Measurements from ENCODE around the gene CALML4. TPM values are rescaled to one million over a fixed set of nuclear protein-coding genes. Genes with fewer than 3 reads are reported as not detected.

Gene CALML4
- total and polyA plus RNA-seq, 2 donors (not counting 3 experiments of a cell fraction or from before 2014, with no cell fraction given), result 2.6 to 10.1 TPM

DNA sequence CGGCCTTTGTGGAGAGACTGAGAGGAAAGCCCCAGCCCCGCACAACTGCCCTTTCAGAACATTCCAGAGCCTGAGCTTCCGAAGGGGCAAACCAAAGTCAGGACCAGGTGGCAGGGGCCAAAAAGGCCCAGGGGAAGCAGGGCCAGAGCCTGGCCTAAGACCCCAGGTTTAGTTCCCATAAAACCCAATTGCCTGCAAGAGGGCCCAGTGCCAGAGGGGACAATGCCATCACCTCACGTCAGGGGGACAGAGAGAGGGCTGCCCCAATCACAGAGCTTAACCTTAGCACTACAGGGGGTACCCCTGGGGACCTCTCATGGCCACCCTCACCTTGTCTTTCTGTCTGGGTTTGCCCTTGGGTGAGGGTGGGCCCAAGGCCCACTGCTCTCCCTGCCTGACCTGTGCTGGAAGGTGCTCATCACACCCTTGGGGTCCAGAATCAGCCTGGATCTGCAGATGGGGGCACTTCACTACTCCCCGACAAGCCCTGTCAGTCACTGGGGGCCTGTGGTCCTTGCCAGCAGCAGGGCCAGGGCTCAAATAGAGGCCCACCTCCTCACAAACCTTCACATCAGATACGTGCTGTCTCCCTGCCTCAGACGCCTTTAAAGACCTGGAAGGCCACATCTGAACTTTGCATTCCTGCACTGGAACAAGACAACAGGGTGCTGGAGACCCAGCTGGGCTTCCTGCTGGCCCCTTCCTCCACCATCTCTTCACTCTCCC lies 3.8 kb downstream of the CALML4 start:
- no peak overlapping the region for H3K4me2 ChIP-seq (ENCODE audit: insufficient read depth, low read length)
- intact Hi-C loops (cut with micrococcal nuclease) (no loop called here), dilution Hi-C loops (cut with MboI; ENCODE audit: extremely low pct_ligation_motif_present, low sequenced_read_pairs) (no loop called here)
- no peaks in the 10 kb centered on the region for H3K27me3 ChIP-seq (ENCODE audit: control insufficient read depth in 2 of 2, insufficient read depth in 2 of 2, low read length in 2 of 2)
- peaks cover 15% of the 10 kb centered on the region for H3K4me1 ChIP-seq (ENCODE audit: control insufficient read depth, extremely low read depth, insufficient read depth, low read length)
- ChIA-PET CTCF (interaction anchor here (1.1 kb wide), 1 partner anchor 10 kb away, joined by 3 read pairs; no protein-coding TSS in a partner anchor), POLR2A (no interaction called here)
- no peak for FAIRE-seq
- BruUV-seq (replicated peaks), result no TSS peak
- no peak overlapping the region for H3K9ac ChIP-seq (replicated peaks; ENCODE audit: extremely low read depth, insufficient read depth, low read length)
- no peak overlapping the region for H3K27ac ChIP-seq (ENCODE audit: insufficient read depth, low read depth, low read length)
- no peaks in the 10 kb centered on the region for H3K9me3 ChIP-seq (replicated peaks; ENCODE audit: control insufficient read depth, insufficient read depth, low read length)
- no peaks in the 10 kb centered on the region for H3K36me3 ChIP-seq (ENCODE audit: control insufficient read depth in 2 of 2, extremely low read depth in 1 of 2, insufficient read depth in 2 of 2, low read length in 2 of 2)
- no peak for DNase-seq (ENCODE audit: low read depth, low spot score)
- H3K79me2 ChIP-seq (ENCODE audit: control insufficient read depth, insufficient read depth, low read length), result no peaks in the 10 kb centered on the region
- TF ChIP-seq CTCF (IDR thresholded peaks at IDR 0.05; ENCODE audit: extremely low read depth in 1 of 2, insufficient read depth in 1 of 2, low read depth in 1 of 2, low read length in 2 of 2) (no peak), JUN (IDR thresholded peaks at IDR 0.05; ENCODE audit: borderline replicate concordance, insufficient read depth, insufficient read length, low read depth) (no peak)
- H3K9me1 ChIP-seq (replicated peaks; ENCODE audit: control insufficient read depth, extremely low read depth, insufficient read depth, low read length), result no peaks in the 10 kb centered on the region
- no peak overlapping the region for H3K4me3 ChIP-seq (replicated peaks in 1 of 3; ENCODE audit: insufficient read depth in 1 of 3, low read depth in 1 of 3, low read length in 3 of 3)
- H4K20me1 ChIP-seq (replicated peaks; ENCODE audit: control insufficient read depth, extremely low read depth, insufficient read depth, low read length), result no peaks in the 10 kb centered on the region
- no peak overlapping the region for H2AFZ ChIP-seq (ENCODE audit: low read depth, low read length)

GRCh38 chr15:68200016-68200861 lies 4.9 kb downstream of the CALML4 start:
- POLR2A ChIA-PET, result no interaction called here
- CTCF ChIA-PET, result interaction anchor here (0.7 to 0.9 kb wide), 2 partner anchors 11 to 337 kb away, joined by 3 to 4 read pairs; no protein-coding TSS in a partner anchor
- dilution Hi-C loops (cut with MboI; ENCODE audit: extremely low pct_ligation_motif_present, low sequenced_read_pairs), result no loop called here

More at GRCh38 chr15:68200016-68200861, 4.9 kb downstream of the CALML4 start:
- Histone ChIP-seq H3K4me2 (ENCODE audit: insufficient read depth, low read length) (no peak overlapping the region), H3K4me3 (replicated peaks in 1 of 3; ENCODE audit: insufficient read depth in 1 of 3, low read depth in 1 of 3, low read length in 3 of 3) (no peak overlapping the region), H3K27me3 (ENCODE audit: control insufficient read depth in 2 of 2, insufficient read depth in 2 of 2, low read length in 2 of 2) (no peaks in the 10 kb centered on the region), H3K79me2 (ENCODE audit: control insufficient read depth, insufficient read depth, low read length) (no peaks in the 10 kb centered on the region), H3K27ac (ENCODE audit: insufficient read depth, low read depth, low read length) (no peak overlapping the region), H3K9ac (replicated peaks; ENCODE audit: extremely low read depth, insufficient read depth, low read length) (no peak overlapping the region), H3K9me3 (replicated peaks; ENCODE audit: control insufficient read depth, insufficient read depth, low read length) (no peaks in the 10 kb centered on the region), H3K36me3 (ENCODE audit: control insufficient read depth in 2 of 2, extremely low read depth in 1 of 2, insufficient read depth in 2 of 2, low read length in 2 of 2) (peaks cover 0 to 2% of the 10 kb centered on the region in 2 experiments), H4K20me1 (replicated peaks; ENCODE audit: control insufficient read depth, extremely low read depth, insufficient read depth, low read length) (no peaks in the 10 kb centered on the region), H3K9me1 (replicated peaks; ENCODE audit: control insufficient read depth, extremely low read depth, insufficient read depth, low read length) (no peaks in the 10 kb centered on the region), H2AFZ (ENCODE audit: low read depth, low read length) (no peak overlapping the region), H3K4me1 (ENCODE audit: control insufficient read depth, extremely low read depth, insufficient read depth, low read length) (peaks cover 5% of the 10 kb centered on the region)
- no peak for DNase-seq (ENCODE audit: low read depth, low spot score)
- intact Hi-C loops (cut with micrococcal nuclease), result no loop called here
- BruUV-seq (replicated peaks), result no TSS peak
- FAIRE-seq, result no peak
- TF ChIP-seq GATA2 (IDR thresholded peaks at IDR 0.05; ENCODE audit: insufficient read depth, insufficient read length, low read depth, low read length) (no peak), MYC (IDR thresholded peaks at IDR 0.05; ENCODE audit: low read depth, low read length) (no peak), POLR2AphosphoS5 (IDR thresholded peaks at IDR 0.05; ENCODE audit: insufficient read depth, low read depth, low read length) (no peak), EZH2 (IDR thresholded peaks at IDR 0.05; ENCODE audit: borderline replicate concordance, low read depth, low read length, severe bottlenecking) (no peak), JUN (IDR thresholded peaks at IDR 0.05; ENCODE audit: borderline replicate concordance, insufficient read depth, insufficient read length, low read depth) (no peak), MAX (IDR thresholded peaks at IDR 0.05; ENCODE audit: insufficient read depth, insufficient read length) (no peak), POLR2A (IDR thresholded peaks at IDR 0.05; ENCODE audit: low read depth, low read length) (no peak), CTCF (IDR thresholded peaks at IDR 0.05; ENCODE audit: extremely low read depth in 1 of 2, insufficient read depth in 1 of 2, low read depth in 1 of 2, low read length in 2 of 2) (no peak)

Measured in endothelial cell of umbilical vein (primary cell).